ENCODE measurements around the gene ANGPTL3. TPM values are rescaled to one million over a fixed set of nuclear protein-coding genes. Genes with fewer than 3 reads are reported as not detected.

The ANGPTL3 gene
- total and polyA plus RNA-seq, 2 of the 4 experiments (the other 2 are of a cell fraction): not detected

DNA sequence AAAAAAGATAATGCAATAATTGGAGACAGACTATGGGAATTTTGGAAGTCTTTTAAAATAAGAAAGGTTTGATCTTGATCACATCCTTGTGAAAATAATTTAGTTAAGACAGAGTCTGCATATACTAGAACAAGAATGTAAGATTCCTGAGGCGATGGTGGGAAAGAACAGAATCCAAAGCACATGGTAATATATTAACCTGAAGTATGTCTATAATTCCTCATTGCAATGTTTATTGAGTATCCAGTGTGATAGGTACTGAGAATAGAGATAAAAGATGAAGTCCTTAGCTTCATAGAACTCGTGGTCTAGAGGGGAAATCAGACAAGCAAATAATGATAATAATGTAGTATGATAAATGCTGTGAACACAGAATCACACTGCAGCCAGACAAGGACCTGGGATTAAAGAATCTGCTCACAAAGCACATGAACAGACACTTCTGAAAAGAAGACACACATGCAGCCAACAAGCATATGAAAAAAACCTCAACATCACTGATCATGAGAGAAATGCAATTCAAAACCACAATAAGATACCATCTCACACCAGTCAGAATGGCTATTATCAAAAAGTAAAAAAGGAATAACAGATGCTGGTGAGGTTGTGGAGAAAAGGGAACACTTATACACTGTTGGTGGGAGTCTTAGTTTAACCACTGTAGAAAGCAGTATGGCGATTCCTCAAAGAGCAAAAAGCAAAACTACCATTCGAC, 6.9 kb upstream of the ANGPTL3 start:
- in situ Hi-C loops (cut with MboI; ENCODE audit: low sequenced_read_pairs): no loop called here

More for the DNA sequence above, 6.9 kb upstream of the ANGPTL3 start:
- no peaks in the 10 kb centered on the region for H4K20me1 ChIP-seq (ENCODE audit: insufficient read depth, low read length)
- H4K91ac ChIP-seq (ENCODE audit: insufficient read depth, low read depth, low read length): no peak overlapping the region
- H3K9me1 ChIP-seq (ENCODE audit: insufficient read depth, low read length): no peaks in the 10 kb centered on the region
- H2AFZ ChIP-seq (replicated peaks; ENCODE audit: low read length, poor library complexity): no peak overlapping the region
- 0 out of 2 replicates have a peak, but pooled peaks cover 2% of the 10 kb centered on the region for H3K36me3 ChIP-seq (ENCODE audit: control insufficient read depth, insufficient read depth, low read length)
- H3K4me2 ChIP-seq (ENCODE audit: low read depth, low read length): no peak overlapping the region
- TF ChIP-seq, protein P1, sequence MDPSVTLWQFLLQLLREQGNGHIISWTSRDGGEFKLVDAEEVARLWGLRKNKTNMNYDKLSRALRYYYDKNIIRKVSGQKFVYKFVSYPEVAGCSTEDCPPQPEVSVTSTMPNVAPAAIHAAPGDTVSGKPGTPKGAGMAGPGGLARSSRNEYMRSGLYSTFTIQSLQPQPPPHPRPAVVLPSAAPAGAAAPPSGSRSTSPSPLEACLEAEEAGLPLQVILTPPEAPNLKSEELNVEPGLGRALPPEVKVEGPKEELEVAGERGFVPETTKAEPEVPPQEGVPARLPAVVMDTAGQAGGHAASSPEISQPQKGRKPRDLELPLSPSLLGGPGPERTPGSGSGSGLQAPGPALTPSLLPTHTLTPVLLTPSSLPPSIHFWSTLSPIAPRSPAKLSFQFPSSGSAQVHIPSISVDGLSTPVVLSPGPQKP (IDR thresholded peaks at IDR 0.05; ENCODE audit: borderline replicate concordance, low read depth, low read length): no peak
- TF ChIP-seq BHLHE40 (IDR thresholded peaks at IDR 0.05; ENCODE audit: low read depth, low read length) (no peak), RCOR1 (IDR thresholded peaks at IDR 0.05; ENCODE audit: insufficient replicate concordance, low read length) (no peak), POLR2A (IDR thresholded peaks at IDR 0.05; ENCODE audit: low read depth, low read length) (no peak), NFE2L2 (IDR thresholded peaks at IDR 0.05; ENCODE audit: low read depth, low read length) (no peak), RFX5 (IDR thresholded peaks at IDR 0.05; ENCODE audit: low read depth, low read length) (no peak), CEBPB (IDR thresholded peaks at IDR 0.05; ENCODE audit: low read depth, low read length) (no peak), FOS (IDR thresholded peaks at IDR 0.05; ENCODE audit: low read depth, low read length) (no peak), CHD1 (IDR thresholded peaks at IDR 0.05; ENCODE audit: low read depth, low read length) (no peak), MXI1 (IDR thresholded peaks at IDR 0.05; ENCODE audit: borderline replicate concordance, low read depth, low read length) (no peak), MAFK (IDR thresholded peaks at IDR 0.05; ENCODE audit: low read depth, low read length) (no peak), MAZ (IDR thresholded peaks at IDR 0.05; ENCODE audit: borderline replicate concordance, low read depth, low read length) (no peak)
- TF ChIP-seq, protein P2, sequence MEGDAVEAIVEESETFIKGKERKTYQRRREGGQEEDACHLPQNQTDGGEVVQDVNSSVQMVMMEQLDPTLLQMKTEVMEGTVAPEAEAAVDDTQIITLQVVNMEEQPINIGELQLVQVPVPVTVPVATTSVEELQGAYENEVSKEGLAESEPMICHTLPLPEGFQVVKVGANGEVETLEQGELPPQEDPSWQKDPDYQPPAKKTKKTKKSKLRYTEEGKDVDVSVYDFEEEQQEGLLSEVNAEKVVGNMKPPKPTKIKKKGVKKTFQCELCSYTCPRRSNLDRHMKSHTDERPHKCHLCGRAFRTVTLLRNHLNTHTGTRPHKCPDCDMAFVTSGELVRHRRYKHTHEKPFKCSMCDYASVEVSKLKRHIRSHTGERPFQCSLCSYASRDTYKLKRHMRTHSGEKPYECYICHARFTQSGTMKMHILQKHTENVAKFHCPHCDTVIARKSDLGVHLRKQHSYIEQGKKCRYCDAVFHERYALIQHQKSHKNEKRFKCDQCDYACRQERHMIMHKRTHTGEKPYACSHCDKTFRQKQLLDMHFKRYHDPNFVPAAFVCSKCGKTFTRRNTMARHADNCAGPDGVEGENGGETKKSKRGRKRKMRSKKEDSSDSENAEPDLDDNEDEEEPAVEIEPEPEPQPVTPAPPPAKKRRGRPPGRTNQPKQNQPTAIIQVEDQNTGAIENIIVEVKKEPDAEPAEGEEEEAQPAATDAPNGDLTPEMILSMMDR (conservative IDR thresholded peaks at IDR 0.05; ENCODE audit: low read depth, low read length): no peak
- TF ChIP-seq, protein P3, sequence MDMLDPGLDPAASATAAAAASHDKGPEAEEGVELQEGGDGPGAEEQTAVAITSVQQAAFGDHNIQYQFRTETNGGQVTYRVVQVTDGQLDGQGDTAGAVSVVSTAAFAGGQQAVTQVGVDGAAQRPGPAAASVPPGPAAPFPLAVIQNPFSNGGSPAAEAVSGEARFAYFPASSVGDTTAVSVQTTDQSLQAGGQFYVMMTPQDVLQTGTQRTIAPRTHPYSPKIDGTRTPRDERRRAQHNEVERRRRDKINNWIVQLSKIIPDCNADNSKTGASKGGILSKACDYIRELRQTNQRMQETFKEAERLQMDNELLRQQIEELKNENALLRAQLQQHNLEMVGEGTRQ (IDR thresholded peaks at IDR 0.05; ENCODE audit: low read depth, low read length): no peak
- H3K56ac ChIP-seq (ENCODE audit: extremely low read depth, insufficient read depth, low read length): no peak overlapping the region
- intact Hi-C loops (cut with micrococcal nuclease): no loop called here
- no peak overlapping the region for H3K27ac ChIP-seq (ENCODE audit: insufficient read depth, low read length)
- H2AK9ac ChIP-seq (replicated peaks; ENCODE audit: low read depth, low read length, poor library complexity): no peak overlapping the region
- ATAC-seq (ENCODE audit: low read depth) (no peak), DNase-seq (no peak)
- H3K79me1 ChIP-seq (ENCODE audit: low read depth in 1 of 2, low read length in 2 of 2): peaks cover 11 to 15% of the 10 kb centered on the region in 2 experiments; a peak in 3 of 4 replicates
- H2BK120ac ChIP-seq (ENCODE audit: low read depth, low read length): no peak overlapping the region
- no TSS peak for BruUV-seq (replicated peaks)
- peak overlapping the region; percentile 5 for H2BK5ac ChIP-seq (ENCODE audit: low read depth, low read length, poor library complexity, severe bottlenecking)
- H3K23ac ChIP-seq (ENCODE audit: low read depth, low read length): no peak overlapping the region
- H2BK15ac ChIP-seq (ENCODE audit: low read depth, low read length): no peak overlapping the region
- no peak overlapping the region; the same call in 1 of the 2 replicates for H4K5ac ChIP-seq (ENCODE audit: low read depth, low read length)
- ChIA-PET POLR2A (ENCODE audit: unreplicated experiment) (no interaction called here), CTCF (interaction anchor here (0.5 kb wide), 1 partner anchor 926 kb away, joined by 6 read pairs; no protein-coding TSS in a partner anchor)
- no peaks in the 10 kb centered on the region for H3K9me3 ChIP-seq (ENCODE audit: control insufficient read depth, insufficient read depth, low read length)
- H3K4me3 ChIP-seq (ENCODE audit: insufficient read depth, low read depth, low read length): no peak overlapping the region
- no CpG with 5 or more reads among the region's 4 CpGs for WGBS, 2 experiments (ENCODE audit: extremely low coverage in 2 of 2, insufficient read length in 1 of 2)
- peak overlapping the region; percentile 44; the same call in 1 of the 2 replicates for H3K18ac ChIP-seq (ENCODE audit: low read depth, low read length)
- no peak overlapping the region for H4K8ac ChIP-seq (ENCODE audit: low read depth in 2 of 2, low read length in 2 of 2)
- dilution Hi-C loops (cut with HindIII; ENCODE audit: low sequenced_read_pairs, unreplicated experiment): no loop called here
- H2AK5ac ChIP-seq (ENCODE audit: low read depth, low read length): no peak overlapping the region
- no peaks in the 10 kb centered on the region; the same call in 1 of the 2 replicates for H3K4me1 ChIP-seq (ENCODE audit: control insufficient read depth, insufficient read depth, low read length)
- no peak overlapping the region for H2BK20ac ChIP-seq (ENCODE audit: low read depth, low read length)
- H3K27me3 ChIP-seq (ENCODE audit: control insufficient read depth, insufficient read depth, low read length): no peaks in the 10 kb centered on the region
- no peak overlapping the region for H3K9ac ChIP-seq (ENCODE audit: low read depth, low read length)
- H3K4ac ChIP-seq (ENCODE audit: low read depth, low read length): no peak overlapping the region
- H3K14ac ChIP-seq (replicated peaks; ENCODE audit: low read depth, low read length): no peak overlapping the region
